SK-N-SH treated with all-trans-retinoic acid at 6 μM for 48 hours (cell line): ENCODE measurements around the gene MYOD1.

Source experiments
- ATAC-seq: fragments of 200-7000 bp; cut with Tn5 transposase; 3 replicates; pipeline ENCODE4 v1.9.1; 2020; ENCODE audit warnings: mild to moderate bottlenecking, moderate library complexity
- ARNTL ChIP-seq: fragments of 450-650 bp; formaldehyde crosslinking; IDR thresholded peaks from 2 replicates; pipeline ENCODE4 v1.5.0; 2020; ENCODE audit warnings: low read depth, mild to moderate bottlenecking, moderate library complexity, borderline replicate concordance
- BACH2 ChIP-seq: fragments of 250-450 bp; sonication (Bioruptor Pico); IDR thresholded peaks from 2 replicates; pipeline ENCODE4 v1.9.0; 2021; ENCODE audit warnings: mild to moderate bottlenecking, borderline replicate concordance
- CREB5 ChIP-seq: fragments of 250-450 bp; sonication (Bioruptor Pico); IDR thresholded peaks from 2 replicates; pipeline ENCODE4 v1.5.1; 2020; ENCODE audit warnings: low read depth, mild to moderate bottlenecking, moderate library complexity
- CSRNP3 ChIP-seq: fragments of 250-450 bp; sonication (Bioruptor Pico); IDR thresholded peaks from 2 replicates; pipeline ENCODE4 v1.5.1; 2021; ENCODE audit warnings: mild to moderate bottlenecking, moderate library complexity
- ESRRG ChIP-seq: fragments of 250-450 bp; sonication (Bioruptor Pico); IDR thresholded peaks from 2 replicates; pipeline ENCODE4 v1.6.1; 2021; ENCODE audit warnings: mild to moderate bottlenecking
- GLIS3 ChIP-seq: fragments of 250-450 bp; sonication (Bioruptor Pico); IDR thresholded peaks from 2 replicates; pipeline ENCODE4 v1.5.0; 2020; ENCODE audit warnings: mild to moderate bottlenecking, moderate library complexity
- ISL1 ChIP-seq: fragments of 250-450 bp; sonication (Bioruptor Pico); IDR thresholded peaks from 2 replicates; pipeline ENCODE4 v2.1.2; 2022; ENCODE audit warnings: mild to moderate bottlenecking, moderate library complexity
- PATZ1 ChIP-seq: fragments of 250-450 bp; sonication (Bioruptor Pico); IDR thresholded peaks from 2 replicates; pipeline ENCODE4 v1.8.0; 2020; ENCODE audit warnings: mild to moderate bottlenecking, moderate library complexity, borderline replicate concordance
- POU6F1 ChIP-seq: fragments of 250-450 bp; sonication (Bioruptor Pico); IDR thresholded peaks from 2 replicates; pipeline ENCODE4 v1.8.0; 2021; ENCODE audit warnings: low read depth, mild to moderate bottlenecking, moderate library complexity, borderline replicate concordance
- PPARA ChIP-seq: fragments of 250-450 bp; sonication (Bioruptor Pico); IDR thresholded peaks from 2 replicates; pipeline ENCODE4 v1.5.0; 2020; ENCODE audit warnings: mild to moderate bottlenecking, borderline replicate concordance
- RARB ChIP-seq: fragments of 250-450 bp; sonication (Bioruptor Pico); IDR thresholded peaks from 2 replicates; pipeline ENCODE4 v1.8.0; 2021; ENCODE audit warnings: mild to moderate bottlenecking, moderate library complexity
- SNAI2 ChIP-seq: fragments of 250-450 bp; sonication (Bioruptor Pico); IDR thresholded peaks from 2 replicates; pipeline ENCODE4 v1.5.0; 2020; ENCODE audit warnings: mild to moderate bottlenecking, moderate library complexity
- TCF4 ChIP-seq: fragments of 250-450 bp; sonication (Bioruptor Pico); IDR thresholded peaks from 2 replicates; pipeline ENCODE4 v1.8.0; 2021; ENCODE audit warnings: mild to moderate bottlenecking, moderate library complexity, borderline replicate concordance
- TOX ChIP-seq: fragments of 250-450 bp; sonication (Bioruptor Pico); IDR thresholded peaks from 2 replicates; pipeline ENCODE4 v1.8.0; 2021; ENCODE audit warnings: mild to moderate bottlenecking, moderate library complexity, borderline replicate concordance
- TSHZ2 ChIP-seq: fragments of 250-450 bp; sonication (Bioruptor Pico); IDR thresholded peaks from 2 replicates; pipeline ENCODE4 v1.5.0; 2020; ENCODE audit warnings: mild to moderate bottlenecking, moderate library complexity
- ZC3H10 ChIP-seq: fragments of 250-450 bp; sonication (Bioruptor Pico); IDR thresholded peaks from 2 replicates; pipeline ENCODE4 v1.5.1; 2021; ENCODE audit warnings: mild to moderate bottlenecking, moderate library complexity
- ZFP3 ChIP-seq: fragments of 250-450 bp; sonication (Bioruptor Pico); IDR thresholded peaks from 2 replicates; pipeline ENCODE4 v1.5.0; 2020; ENCODE audit warnings: mild to moderate bottlenecking, moderate library complexity
- ZFP30 ChIP-seq: fragments of 450-650 bp; formaldehyde crosslinking; IDR thresholded peaks from 2 replicates; pipeline ENCODE4 v1.5.0; 2022; ENCODE audit warnings: mild to moderate bottlenecking, moderate library complexity
- ZNF70 ChIP-seq: fragments of 450-650 bp; formaldehyde crosslinking; IDR thresholded peaks from 2 replicates; pipeline ENCODE4 v1.5.0; 2020; ENCODE audit warnings: mild to moderate bottlenecking, moderate library complexity
- ZNF8 ChIP-seq: fragments of 450-650 bp; formaldehyde crosslinking; IDR thresholded peaks from 2 replicates; pipeline ENCODE4 v1.5.0; 2020; ENCODE audit warnings: mild to moderate bottlenecking, moderate library complexity

Gene MYOD1

GRCh38 chr11:17734418-17734911 lies 15.1 kb downstream of the MYOD1 start, which contains the start of gene KCNC1:
TSS of gene KCNC1 (plus strand) at chr11:17734781. CDS start at chr11:17736003, 1,222 bp downstream.
- 0 out of 2 replicates have a peak, but pooled peaks have one; percentile 36 for TF ChIP-seq ZNF8
- TF ChIP-seq PATZ1 (CRISPR knock-in tag): no peak
- peak; percentile 11 for ATAC-seq

- no peak for TF ChIP-seq TSHZ2
- TF ChIP-seq ISL1 (CRISPR knock-in tag): no peak
- TF ChIP-seq SNAI2 (CRISPR knock-in tag): no peak
- TF ChIP-seq GLIS3: no peak
- no peak for TF ChIP-seq TOX
- no peak for TF ChIP-seq ESRRG
- TF ChIP-seq PPARA (CRISPR knock-in tag): no peak
- TF ChIP-seq CSRNP3 (CRISPR knock-in tag): no peak
- TF ChIP-seq PATZ1 (CRISPR knock-in tag): no peak
- no peak for TF ChIP-seq CREB5 (CRISPR knock-in tag)
- no peak for TF ChIP-seq ZNF70 (CRISPR knock-in tag)
- no peak for TF ChIP-seq ZC3H10 (CRISPR knock-in tag)
- TF ChIP-seq ZFP30 (CRISPR knock-in tag): no peak
- no peak for TF ChIP-seq TCF4 (CRISPR knock-in tag)
- TF ChIP-seq ZNF8: no peak
- no peak for TF ChIP-seq ARNTL (CRISPR knock-in tag)
- no peak for TF ChIP-seq BACH2
- peak; percentile 79 for ATAC-seq
Observed at GRCh38 chr11:17734986-17735817, 15.8 kb downstream of the MYOD1 start.

- no peak for ATAC-seq
- no peak for TF ChIP-seq POU6F1 (CRISPR knock-in tag)
- TF ChIP-seq RARB (CRISPR knock-in tag): no peak
- TF ChIP-seq TOX: no peak
- TF ChIP-seq CREB5 (CRISPR knock-in tag): no peak
- TF ChIP-seq ZFP3 (CRISPR knock-in tag): no peak
- no peak for TF ChIP-seq SNAI2 (CRISPR knock-in tag)
- TF ChIP-seq ESRRG: no peak
- TF ChIP-seq PATZ1 (CRISPR knock-in tag): no peak
- no peak for TF ChIP-seq ARNTL (CRISPR knock-in tag)
Observed at GRCh38 chr11:17735818-17736578, 16.6 kb downstream of the MYOD1 start.
